ENCODE measurements around the gene BCDIN3D. TPM values are rescaled to one million over a fixed set of nuclear protein-coding genes. Genes with fewer than 3 reads are reported as not detected.

The BCDIN3D gene
- total RNA-seq, 1 experiment from 2014 or later: 4.5 TPM

DNA sequence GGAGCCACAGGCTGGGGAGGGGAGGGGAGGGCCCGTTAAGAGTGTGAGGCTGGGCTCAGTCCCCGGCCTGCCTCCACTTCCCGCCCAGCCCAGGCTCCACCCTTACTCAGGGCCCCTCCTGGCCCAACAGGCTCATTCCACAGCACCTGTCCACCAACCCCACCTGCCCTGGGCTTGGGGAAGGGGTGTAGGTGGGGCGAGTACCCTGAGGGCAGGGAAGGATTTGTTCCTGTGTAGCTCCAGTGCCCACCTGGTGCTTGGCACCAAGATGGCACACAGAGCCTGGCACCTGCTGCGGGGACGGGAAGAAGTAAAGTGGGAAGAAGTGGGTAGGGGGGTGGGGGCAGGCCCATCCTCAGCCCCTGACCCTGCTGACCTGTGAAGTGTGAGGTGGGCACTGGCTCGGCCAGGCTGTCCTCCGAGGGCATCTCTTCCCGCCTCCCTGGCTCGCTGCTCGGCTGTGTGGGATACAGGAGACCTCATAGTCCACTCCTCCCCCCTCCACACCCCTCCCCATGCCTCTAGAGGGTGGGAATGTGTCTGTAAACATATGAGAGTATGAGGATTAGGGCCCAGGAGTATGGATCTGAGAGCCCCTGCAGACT lies 49.8 kb downstream of the BCDIN3D start:
- H3K4me1 ChIP-seq (ENCODE audit: insufficient read depth, low read length): no peaks in the 10 kb centered on the region
- no peaks in the 10 kb centered on the region for H3K79me2 ChIP-seq (ENCODE audit: low read length)
- no peaks in the 10 kb centered on the region for H3F3A ChIP-seq (ENCODE audit: low read length, unreplicated experiment)
- H3K27ac ChIP-seq (ENCODE audit: low read length): no peak overlapping the region
- no peak overlapping the region for H3K9ac ChIP-seq (ENCODE audit: low read length)
- ATAC-seq (no peak), DNase-seq (no peak)
- no peak overlapping the region for H3K4me3 ChIP-seq (ENCODE audit: low read length)
- no peaks in the 10 kb centered on the region for H3K9me3 ChIP-seq (ENCODE audit: low read length)
- ChIA-PET CTCF (no interaction called here), POLR2A (ENCODE audit: unreplicated experiment) (no interaction called here)
- no peaks in the 10 kb centered on the region for H4K20me1 ChIP-seq (ENCODE audit: low read length)
- TF ChIP-seq EZH2phosphoT487 (IDR thresholded peaks at IDR 0.05; ENCODE audit: borderline replicate concordance, low read length) (no peak), CTCF (conservative IDR thresholded peaks at IDR 0.05; ENCODE audit: low read depth, low read length) (no peak), EZH2 (IDR thresholded peaks at IDR 0.05; ENCODE audit: low read length, unreplicated experiment) (no peak)
- no peaks in the 10 kb centered on the region for H3K27me3 ChIP-seq (ENCODE audit: low read length)
- BruUV-seq (replicated peaks): no TSS peak
- no peak overlapping the region for H2AFZ ChIP-seq (ENCODE audit: low read length)
- no peaks in the 10 kb centered on the region for H3K36me3 ChIP-seq (ENCODE audit: low read depth, low read length)
- intact Hi-C loops (cut with micrococcal nuclease): no loop called here
- no peak overlapping the region for H3K4me2 ChIP-seq (ENCODE audit: low read length)
- no peaks in the 10 kb centered on the region for H3K9me2 ChIP-seq (replicated peaks; ENCODE audit: low read length)

DNA sequence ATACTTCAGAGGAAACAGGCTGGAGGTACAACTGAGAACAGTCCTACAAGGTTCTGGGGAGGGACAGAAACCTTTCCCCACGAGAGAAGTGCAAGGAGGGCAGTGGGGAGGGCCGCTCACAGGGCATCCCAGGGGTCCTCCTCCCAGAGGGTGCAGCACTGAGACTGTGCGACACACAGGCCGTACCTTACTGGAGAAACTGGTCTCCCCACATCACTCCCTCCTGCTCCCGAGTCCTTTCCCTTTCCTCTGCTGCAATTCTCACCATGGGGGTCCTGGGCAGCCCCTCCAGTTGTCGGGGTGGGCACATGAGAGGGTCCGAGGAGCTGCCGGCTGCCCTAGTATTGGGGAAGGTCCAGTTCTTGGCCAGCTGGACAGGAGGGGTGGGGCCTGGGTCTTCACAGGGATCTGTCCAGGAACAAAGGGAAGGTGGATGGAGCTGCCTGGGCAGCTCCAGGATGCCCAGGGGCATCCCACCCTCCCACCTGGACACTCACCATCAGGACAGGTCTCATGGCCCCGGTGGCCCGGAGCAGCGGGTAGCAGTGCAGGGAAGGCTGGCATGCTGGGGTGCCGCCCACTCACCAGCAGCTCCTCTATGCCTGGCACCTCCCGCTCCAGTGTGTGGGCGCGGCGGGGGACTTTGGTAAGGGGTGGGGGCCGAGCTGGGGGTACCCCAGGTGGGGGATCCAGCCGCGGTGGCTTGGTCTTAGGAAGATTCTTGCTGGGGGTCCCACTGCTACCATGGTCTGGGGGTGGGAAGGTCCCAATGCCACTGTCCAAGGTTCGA lies 50.5 kb downstream of the BCDIN3D start:
- BruUV-seq (replicated peaks): no TSS peak
- Histone ChIP-seq H3K9ac (ENCODE audit: low read length) (no peak overlapping the region), H3K79me2 (ENCODE audit: low read length) (no peaks in the 10 kb centered on the region), H3K9me3 (ENCODE audit: low read length) (no peaks in the 10 kb centered on the region), H2AFZ (ENCODE audit: low read length) (no peak overlapping the region), H3F3A (ENCODE audit: low read length, unreplicated experiment) (no peaks in the 10 kb centered on the region), H3K9me2 (replicated peaks; ENCODE audit: low read length) (no peaks in the 10 kb centered on the region), H3K4me2 (ENCODE audit: low read length) (no peak overlapping the region), H3K27me3 (ENCODE audit: low read length) (no peaks in the 10 kb centered on the region), H3K4me3 (ENCODE audit: low read length) (no peak overlapping the region), H3K36me3 (ENCODE audit: low read depth, low read length) (no peaks in the 10 kb centered on the region), H4K20me1 (ENCODE audit: low read length) (no peaks in the 10 kb centered on the region), H3K27ac (ENCODE audit: low read length) (no peak overlapping the region), H3K4me1 (ENCODE audit: insufficient read depth, low read length) (no peaks in the 10 kb centered on the region)
- ATAC-seq (no peak), DNase-seq (no peak)
- intact Hi-C loops (cut with micrococcal nuclease): no loop called here
- TF ChIP-seq CTCF (conservative IDR thresholded peaks at IDR 0.05; ENCODE audit: low read depth, low read length) (no peak), EZH2phosphoT487 (IDR thresholded peaks at IDR 0.05; ENCODE audit: borderline replicate concordance, low read length) (no peak), EZH2 (IDR thresholded peaks at IDR 0.05; ENCODE audit: low read length, unreplicated experiment) (no peak)
- ChIA-PET CTCF (no interaction called here), POLR2A (ENCODE audit: unreplicated experiment) (no interaction called here)

GRCh38 chr12:49791700-49792099 lies 51.2 kb downstream of the BCDIN3D start:
- Histone ChIP-seq H3K4me2 (ENCODE audit: low read length) (no peak overlapping the region), H3K36me3 (ENCODE audit: low read depth, low read length) (no peaks in the 10 kb centered on the region), H4K20me1 (ENCODE audit: low read length) (no peaks in the 10 kb centered on the region), H3K27me3 (ENCODE audit: low read length) (no peaks in the 10 kb centered on the region), H3K4me3 (ENCODE audit: low read length) (no peak overlapping the region), H3K9me2 (replicated peaks; ENCODE audit: low read length) (no peaks in the 10 kb centered on the region), H3K4me1 (ENCODE audit: insufficient read depth, low read length) (no peaks in the 10 kb centered on the region), H3K9me3 (ENCODE audit: low read length) (no peaks in the 10 kb centered on the region), H2AFZ (ENCODE audit: low read length) (no peak overlapping the region), H3F3A (ENCODE audit: low read length, unreplicated experiment) (no peaks in the 10 kb centered on the region), H3K79me2 (ENCODE audit: low read length) (no peaks in the 10 kb centered on the region), H3K27ac (ENCODE audit: low read length) (no peak overlapping the region), H3K9ac (ENCODE audit: low read length) (no peak overlapping the region)
- ATAC-seq (no peak), DNase-seq (no peak)
- POLR2A ChIA-PET (ENCODE audit: unreplicated experiment): no interaction called here
- CTCF ChIA-PET: no interaction called here
- TF ChIP-seq EZH2 (IDR thresholded peaks at IDR 0.05; ENCODE audit: low read length, unreplicated experiment) (no peak), CTCF (conservative IDR thresholded peaks at IDR 0.05; ENCODE audit: low read depth, low read length) (no peak), EZH2phosphoT487 (IDR thresholded peaks at IDR 0.05; ENCODE audit: borderline replicate concordance, low read length) (no peak)
- intact Hi-C loops (cut with micrococcal nuclease): no loop called here
- BruUV-seq (replicated peaks): no TSS peak
